CD4-positive, alpha-beta T cell treated with Interleukin-6 for 4 hours (primary cell): ENCODE data around the gene HESX1.

Source experiments
- DNase-seq: peaks from one replicate; pipeline ENCODE4 v3.0.0-alpha.2; 2020; ENCODE audit warnings: mixed read lengths

HESX1 gene

DNA sequence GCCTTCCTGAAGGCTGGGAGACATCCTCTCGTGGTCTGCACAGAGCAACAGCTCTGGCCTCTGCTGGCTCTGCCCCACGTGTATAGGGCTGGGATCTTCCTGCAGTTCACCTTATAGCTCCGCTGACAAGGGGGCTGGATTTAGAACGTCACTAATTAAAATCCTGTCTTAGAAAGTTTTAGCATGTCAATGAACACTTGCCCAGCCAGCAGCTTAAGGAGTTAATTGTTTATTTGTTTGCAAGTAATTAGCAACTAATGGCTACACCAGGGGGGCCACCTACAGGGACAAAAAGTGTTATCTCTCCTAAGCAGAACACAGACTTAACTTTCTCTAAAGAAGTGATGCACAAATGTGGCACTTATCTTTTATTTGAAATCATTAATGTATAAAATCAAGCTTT, at the start of gene HESX1:
TSS of gene HESX1 (minus strand) at position 84 of the 403 bp plus-strand sequence. CDS start at position 24, 60 bp downstream.
- no peak for DNase-seq

- no peak for DNase-seq
These were observed 45.2 kb upstream of the HESX1 start for GRCh38 chr3:57244946-57245345.

GRCh38 chr3:57234613-57235575, 35.1 kb upstream of the HESX1 start:
- DNase-seq, result no peak

DNA sequence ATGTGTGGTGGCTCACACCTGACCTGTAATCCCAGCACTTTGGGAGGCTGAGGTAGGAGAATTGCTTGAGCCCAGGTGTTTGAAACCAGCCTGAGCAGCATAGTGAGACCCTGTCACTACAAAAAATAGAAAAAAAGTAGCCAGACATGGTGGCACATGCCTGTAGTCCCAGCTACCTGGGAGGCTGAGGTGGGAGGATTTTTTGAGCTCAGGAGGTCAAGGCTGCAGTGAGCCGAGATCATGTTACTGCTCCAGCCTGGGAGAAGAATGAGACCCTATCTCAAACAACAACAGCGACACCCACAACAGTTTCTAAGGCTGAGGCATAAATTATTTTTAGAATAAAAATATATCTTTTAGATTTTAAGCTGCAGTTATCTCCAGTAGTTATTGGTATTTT, 34.0 kb upstream of the HESX1 start:
- DNase-seq, result no peak

GRCh38 chr3:57230006-57230405, 30.2 kb upstream of the HESX1 start:
- DNase-seq, result no peak

DNA sequence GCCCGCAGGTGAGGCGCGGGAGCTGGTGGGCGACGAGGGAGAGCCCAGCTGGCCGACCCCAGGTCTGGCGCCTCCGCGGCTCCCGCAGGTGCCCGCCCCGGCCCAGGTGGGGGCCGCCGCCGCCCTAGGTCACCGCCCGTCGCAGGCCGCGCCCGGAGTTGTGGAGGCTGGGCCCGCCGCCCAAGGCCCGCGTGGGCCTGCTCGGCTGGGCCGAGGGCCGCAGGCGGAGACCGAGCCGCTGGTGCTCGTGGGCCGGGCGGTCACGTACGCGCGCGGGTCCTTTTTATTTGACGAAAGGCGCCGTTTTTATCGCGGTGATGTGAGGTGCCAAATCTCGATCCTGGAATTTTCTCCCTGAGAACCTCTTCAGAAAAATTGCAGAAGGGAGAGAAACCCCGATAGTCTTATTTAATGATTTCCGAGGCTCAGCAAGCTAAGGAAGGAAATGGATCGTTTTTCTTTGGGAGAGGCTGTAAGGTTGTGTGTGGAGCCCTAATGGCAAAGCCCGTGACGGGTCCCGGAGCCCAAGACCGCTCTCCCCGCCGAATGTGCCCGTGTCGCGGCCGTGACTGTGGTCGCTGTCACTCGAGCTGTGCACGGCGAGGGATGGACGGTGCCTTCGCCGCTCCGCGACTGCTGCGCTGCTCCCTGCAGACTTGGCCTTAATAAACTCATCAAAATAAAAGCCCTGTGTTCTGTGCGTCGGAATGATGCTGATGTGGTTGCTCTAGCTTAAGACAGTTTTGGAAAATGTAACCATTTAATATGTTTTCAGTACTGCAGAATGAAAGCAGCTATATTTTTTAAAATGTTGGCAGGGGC, 28.4 kb upstream of the HESX1 start:
- DNase-seq, result peak; percentile 54

DNA sequence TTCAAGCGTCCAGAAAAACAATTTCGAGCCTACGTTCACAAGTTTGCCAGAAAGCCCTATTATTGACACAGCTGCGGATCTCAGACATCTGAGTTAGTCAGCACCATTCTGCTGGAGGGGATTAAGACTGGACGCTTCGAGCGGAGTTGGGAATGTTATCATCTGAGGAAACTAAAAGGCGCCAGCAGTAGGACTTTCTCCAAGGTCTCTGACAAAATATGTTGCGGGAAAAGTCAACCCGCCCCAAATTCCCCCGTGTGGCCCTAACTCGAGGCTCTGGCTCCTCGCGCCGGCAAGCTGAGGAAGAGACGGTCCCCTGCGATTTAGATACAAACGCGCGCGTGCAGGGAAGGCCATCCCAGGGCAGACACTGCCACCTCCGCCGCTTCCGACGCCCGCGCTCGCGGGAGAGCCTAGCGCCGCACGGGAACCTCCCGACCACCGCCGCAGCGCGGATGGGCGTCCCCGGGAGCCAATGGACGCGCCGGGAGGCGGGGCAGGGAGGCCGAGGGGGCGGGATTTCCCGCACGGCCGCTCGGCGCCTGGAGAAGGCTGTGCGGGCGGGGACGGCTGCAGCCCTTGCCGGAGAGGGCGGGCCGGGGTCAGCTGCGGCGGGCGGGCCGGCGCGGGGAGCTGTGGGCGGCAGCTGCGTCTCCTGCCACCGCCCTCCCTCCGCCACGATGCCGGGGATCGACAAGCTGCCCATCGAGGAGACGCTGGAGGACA, 27.6 kb upstream of the HESX1 start, which contains the start of gene APPL1:
TSS of gene APPL1 (plus strand) at position 526 of the 726 bp plus-strand sequence. CDS start at position 681, 155 bp downstream.
- peak; percentile 92 for DNase-seq

DNA sequence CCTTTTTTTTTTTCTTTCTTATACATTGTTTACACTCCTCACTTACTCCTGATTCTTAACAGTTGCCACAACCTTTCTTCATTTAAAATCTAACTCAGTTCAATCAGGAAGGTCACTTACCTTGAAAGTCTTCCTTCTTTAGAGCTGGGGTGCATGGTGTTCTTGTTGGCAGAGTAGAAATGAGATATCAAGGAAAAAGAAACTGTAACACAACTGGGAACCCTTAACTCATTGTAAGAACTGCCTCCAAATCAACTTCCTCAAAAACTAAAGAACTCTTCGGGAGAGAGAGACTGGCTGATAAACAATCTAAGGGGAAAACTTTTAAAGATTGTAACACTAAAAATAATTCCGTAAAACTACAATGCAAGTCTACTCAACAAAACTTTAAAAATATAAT, 26.4 kb upstream of the HESX1 start:
- no peak for DNase-seq

- DNase-seq, result no peak
These were observed 25.1 kb upstream of the HESX1 start for GRCh38 chr3:57224856-57225255.

GRCh38 chr3:57221883-57222282, 22.1 kb upstream of the HESX1 start:
- no peak for DNase-seq

- DNase-seq, result no peak
These were observed 6.6 kb upstream of the HESX1 start for GRCh38 chr3:57206423-57206822.

DNA sequence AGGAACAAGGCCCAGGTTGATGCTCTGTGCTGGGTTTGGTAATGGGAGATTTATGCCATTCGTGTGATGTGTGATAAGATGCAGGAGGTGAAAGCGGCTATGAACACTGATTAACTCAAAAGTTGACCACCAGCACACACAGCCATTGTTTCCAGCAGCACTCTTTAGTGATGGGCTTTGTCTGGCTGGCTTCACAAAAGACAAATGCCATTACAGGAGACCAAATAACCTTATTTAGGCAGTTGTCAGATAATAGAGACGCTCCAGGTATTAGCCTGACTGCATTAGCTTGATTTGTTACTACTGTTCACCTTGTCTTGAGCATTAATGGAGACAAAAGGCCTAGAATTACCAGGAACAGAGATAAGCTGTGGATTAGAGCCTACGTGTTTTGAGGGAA, 5.1 kb downstream of the HESX1 start:
- DNase-seq, result no peak

- DNase-seq, result no peak
These were observed 7.8 kb downstream of the HESX1 start for GRCh38 chr3:57192028-57192427.

GRCh38 chr3:57184526-57184925, 15.3 kb downstream of the HESX1 start:
- no peak for DNase-seq

DNA sequence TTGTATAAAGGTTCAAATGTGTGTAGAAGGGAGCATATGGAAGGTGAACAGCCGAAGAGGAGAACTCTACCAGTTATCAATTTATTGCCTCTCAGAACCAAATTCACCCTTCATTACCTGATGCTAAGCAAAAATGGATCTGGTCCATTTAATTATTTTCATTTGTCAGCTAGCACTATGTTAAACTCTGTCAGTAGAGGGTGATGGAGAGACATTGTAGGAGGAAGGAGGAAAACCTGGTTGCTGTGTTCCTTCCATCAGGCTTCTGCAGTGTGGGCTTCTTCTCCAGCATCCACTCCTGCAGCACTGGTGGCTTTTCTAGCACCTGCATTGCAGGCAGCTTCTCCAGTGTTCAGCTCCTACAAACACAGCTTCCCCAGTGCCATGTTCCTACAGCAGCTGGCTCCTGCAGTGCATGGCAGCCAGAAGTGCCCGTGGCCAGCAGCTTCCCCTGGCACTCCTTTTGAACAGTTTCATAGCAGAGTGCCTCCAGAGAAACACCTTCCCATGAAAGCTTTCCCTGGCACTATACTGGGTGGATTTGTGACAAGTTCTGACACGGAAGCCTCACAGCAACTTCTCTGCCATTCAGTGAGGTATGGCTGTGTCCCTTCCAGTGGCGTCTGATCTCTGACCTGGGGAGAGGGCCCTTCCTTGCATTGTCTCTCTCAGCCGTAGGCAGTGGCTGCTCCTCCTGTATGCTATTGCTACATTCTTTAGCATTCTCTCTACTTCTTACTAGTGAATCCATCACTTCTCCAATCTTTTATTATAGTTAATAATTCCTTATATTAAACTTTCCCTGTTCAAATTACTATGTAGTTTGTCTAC, 20.0 kb downstream of the HESX1 start:
- no peak for DNase-seq

DNA sequence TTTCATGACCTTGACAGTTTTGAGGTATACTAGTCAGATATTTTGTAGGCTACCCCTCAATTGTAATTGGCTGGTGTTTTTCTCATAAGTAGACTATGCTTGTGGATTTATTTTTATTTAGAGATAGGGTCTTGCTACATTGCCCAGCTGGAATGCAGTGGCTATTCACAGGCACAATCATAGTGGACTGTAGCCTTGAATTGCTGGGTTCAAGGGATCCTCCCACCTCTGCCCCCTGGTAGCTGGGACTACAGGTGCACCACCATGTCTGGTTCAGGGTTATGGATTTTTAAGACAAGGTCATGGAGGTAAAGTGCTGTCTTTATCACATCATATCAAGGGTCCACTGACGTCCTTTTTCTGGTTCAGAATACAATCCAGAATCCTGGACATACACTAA, 23.7 kb downstream of the HESX1 start:
- DNase-seq, result no peak

GRCh38 chr3:57173687-57174086, 26.1 kb downstream of the HESX1 start:
- no peak for DNase-seq

GRCh38 chr3:57170946-57171345, 28.8 kb downstream of the HESX1 start:
- DNase-seq, result no peak

DNA sequence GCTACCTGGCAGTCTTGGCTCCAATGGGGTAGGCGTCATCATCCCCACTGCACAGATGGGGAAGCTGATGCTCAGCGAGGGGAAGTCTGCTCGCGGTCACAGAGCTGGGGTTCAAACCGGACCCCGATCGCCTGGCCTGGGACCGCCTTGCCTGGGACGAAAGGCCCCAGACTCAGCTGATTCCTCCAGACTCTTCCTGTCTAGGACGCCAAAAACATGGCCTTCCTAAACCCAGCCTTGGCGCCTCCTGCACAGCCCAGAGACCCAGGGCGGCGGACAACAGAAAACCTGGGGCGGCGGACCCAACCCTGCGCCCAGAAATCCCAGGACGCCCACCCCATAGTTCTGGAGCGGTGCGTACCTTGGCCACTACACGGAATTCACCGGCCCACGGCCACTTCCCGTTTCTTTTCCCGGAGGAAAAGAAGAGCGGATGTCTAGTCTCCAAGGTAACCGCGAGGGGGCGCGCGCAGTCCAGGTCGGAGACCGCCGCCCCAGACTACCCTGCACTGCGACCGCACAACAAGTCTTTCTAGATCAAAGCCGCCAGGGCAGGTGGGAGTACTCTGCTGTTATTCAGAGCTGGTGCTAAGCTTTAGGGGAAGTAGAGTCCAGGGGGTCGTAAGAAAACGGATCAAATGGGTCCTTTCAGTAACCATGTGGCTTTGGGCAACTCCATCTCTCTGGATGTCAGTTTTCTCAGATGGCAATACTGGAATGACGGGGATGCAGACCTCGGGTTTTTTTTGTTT, 29.7 kb downstream of the HESX1 start:
- DNase-seq, result peak; percentile 77

GRCh38 chr3:57169108-57169507, 30.7 kb downstream of the HESX1 start:
- no peak for DNase-seq

DNA sequence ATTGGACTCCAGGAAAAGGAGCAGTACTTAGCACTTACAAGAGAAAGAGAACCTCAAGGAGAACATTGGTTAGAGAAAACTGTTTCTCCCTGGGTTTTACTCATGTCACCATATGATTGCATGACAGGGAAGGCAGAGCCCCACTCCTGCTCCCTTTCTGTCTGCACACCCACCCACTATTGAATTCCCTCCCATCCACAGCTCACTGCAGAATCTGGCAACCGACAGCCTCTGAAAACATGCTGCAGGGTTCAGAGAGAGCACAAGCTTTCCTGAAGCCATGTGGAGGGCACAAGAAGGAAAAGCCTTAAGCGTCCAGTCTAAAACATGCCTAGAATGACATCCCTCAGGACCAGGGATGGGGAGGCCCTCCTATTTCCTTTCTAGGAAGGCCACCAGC, 31.6 kb downstream of the HESX1 start:
- DNase-seq, result no peak
